ENCODE data around the gene BST1.
"Not testable (repeated sequence)": the region's sequence is repeated elsewhere in the genome, so short reads cannot be mapped to it uniquely, and the experiment has no call there.

BST1 gene

GRCh38 chr4:15712214-15712613, 9.3 kb downstream of the BST1 start:
- DNase-seq: no peak

GRCh38 chr4:15714141-15714540, 11.3 kb downstream of the BST1 start:
- no peak for DNase-seq

GRCh38 chr4:15714646-15715435, 12.0 kb downstream of the BST1 start:
- no peak for DNase-seq

- DNase-seq: no peak
These were observed 13.2 kb downstream of the BST1 start for GRCh38 chr4:15716115-15716514.

GRCh38 chr4:15717086-15717485, 14.2 kb downstream of the BST1 start:
- no peak for DNase-seq

GRCh38 chr4:15717657-15718416, 15.0 kb downstream of the BST1 start:
- no peak for DNase-seq

GRCh38 chr4:15718465-15718864, 15.6 kb downstream of the BST1 start:
- DNase-seq: no peak

GRCh38 chr4:15718959-15719358, 16.1 kb downstream of the BST1 start:
- no peak for DNase-seq

GRCh38 chr4:15719506-15719905, 16.6 kb downstream of the BST1 start:
- DNase-seq: peak; percentile 30

- DNase-seq: no peak
These were observed 18.0 kb downstream of the BST1 start for GRCh38 chr4:15720851-15721250.

GRCh38 chr4:15725608-15726007, 22.7 kb downstream of the BST1 start:
- DNase-seq: peak; percentile 46

GRCh38 chr4:15729910-15730533, 27.2 kb downstream of the BST1 start:
- peak; percentile 86 for DNase-seq

GRCh38 chr4:15733061-15733460, 30.2 kb downstream of the BST1 start:
- DNase-seq: not testable (repeated sequence)

GRCh38 chr4:15735536-15735935, 32.7 kb downstream of the BST1 start:
- DNase-seq: no peak

- DNase-seq: no peak
These were observed 33.7 kb downstream of the BST1 start for GRCh38 chr4:15736514-15737050.

GRCh38 chr4:15737255-15737654, 34.4 kb downstream of the BST1 start:
- no peak for DNase-seq

GRCh38 chr4:15738877-15739276, 36.0 kb downstream of the BST1 start:
- DNase-seq: no peak

GRCh38 chr4:15740764-15741404, 38.0 kb downstream of the BST1 start:
- DNase-seq: no peak

GRCh38 chr4:15742083-15742582, 39.3 kb downstream of the BST1 start:
- DNase-seq: no peak

GRCh38 chr4:15742637-15743036, 39.8 kb downstream of the BST1 start:
- DNase-seq: no peak

GRCh38 chr4:15744016-15744545, 41.2 kb downstream of the BST1 start:
- DNase-seq: no peak

GRCh38 chr4:15746110-15746509, 43.2 kb downstream of the BST1 start:
- DNase-seq: no peak

GRCh38 chr4:15749001-15749400, 46.1 kb downstream of the BST1 start:
- DNase-seq: no peak
